Neural progenitor cell (in vitro differentiated cells): ENCODE results near the gene CCDC169.

Experiments used
- CTCF ChIP-seq: fragments of 200-600 bp; sonication (generic); IDR thresholded peaks from 2 replicates; pipeline ENCODE4 v1.5.1; 2017; ENCODE audit warnings: antibody characterized with exemption, mild to moderate bottlenecking
- EZH2 ChIP-seq: fragments of 200-600 bp; sonication (generic); IDR thresholded peaks from 2 replicates; pipeline ENCODE4 v1.6.1; 2017; ENCODE audit warnings: antibody characterized with exemption, mild to moderate bottlenecking, moderate library complexity
- EZH2phosphoT487 ChIP-seq: fragments of 200-600 bp; sonication (generic); IDR thresholded peaks from 2 replicates; pipeline ENCODE4 v1.6.1; 2017; ENCODE audit warnings: antibody characterized with exemption

DNA sequence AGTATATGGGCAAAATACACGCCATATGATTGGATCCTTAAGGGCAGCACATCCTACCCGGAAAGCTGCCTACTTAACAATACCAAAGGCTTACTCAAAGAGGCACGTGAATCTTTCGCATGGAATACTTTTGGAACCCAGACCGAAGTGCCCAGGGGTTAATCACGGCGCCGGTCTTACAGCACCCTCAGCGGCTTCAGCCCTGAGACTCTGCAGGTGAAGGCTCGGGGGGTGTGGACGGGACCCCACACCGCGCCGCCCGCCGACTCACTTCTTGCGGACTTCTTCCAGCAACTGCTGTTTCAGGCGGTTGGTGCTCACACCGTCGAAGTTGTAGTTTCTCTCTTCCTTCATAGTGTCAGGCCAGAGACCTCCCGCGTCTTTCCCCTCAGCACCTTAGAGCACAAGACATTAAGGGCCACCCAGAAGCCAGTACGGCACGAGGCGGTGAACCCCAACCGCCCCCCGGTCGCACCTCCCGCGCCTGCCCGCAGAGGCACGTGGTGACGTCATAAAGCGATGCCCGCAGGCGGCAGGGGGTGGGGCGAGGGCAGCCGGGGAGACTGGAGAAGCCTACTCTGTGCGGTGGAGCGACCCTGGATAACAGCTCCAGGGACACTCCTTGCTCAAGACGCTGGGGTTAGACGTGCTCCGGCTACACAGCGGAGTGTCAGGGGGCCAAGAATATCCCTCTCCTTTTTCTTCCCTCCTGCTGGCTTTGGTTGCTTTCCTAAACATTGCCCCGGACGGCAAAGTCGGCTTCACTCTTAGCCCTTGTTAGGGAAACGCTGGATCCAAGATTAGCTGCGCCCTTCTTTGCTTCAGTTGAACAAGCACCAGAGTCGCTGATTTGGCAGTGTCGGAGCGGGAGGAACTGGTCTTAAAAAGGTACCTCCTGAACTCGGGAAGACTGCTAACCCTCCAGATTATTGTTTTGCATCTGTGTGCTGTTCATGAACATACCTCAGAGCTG is at the start of gene CCDC169:
- no peak for TF ChIP-seq CTCF
- TF ChIP-seq EZH2, result no peak
- no peak for TF ChIP-seq EZH2phosphoT487
